Neural progenitor cell (in vitro differentiated cells): ENCODE measurements around the gene LEMD2.

Experiments
- EZH2 ChIP-seq: fragments of 200-600 bp; sonication (generic); IDR thresholded peaks from 2 replicates; pipeline ENCODE4 v1.6.1; 2017; ENCODE audit warnings: antibody characterized with exemption, mild to moderate bottlenecking, moderate library complexity
- TF ChIP-seq, protein P1 (sequence below): fragments of 200-600 bp; sonication (generic); IDR thresholded peaks from 2 replicates; pipeline ENCODE4 v1.5.1; 2017; ENCODE audit warnings: antibody characterized with exemption, mild to moderate bottlenecking

- TF ChIP-seq, protein P1, sequence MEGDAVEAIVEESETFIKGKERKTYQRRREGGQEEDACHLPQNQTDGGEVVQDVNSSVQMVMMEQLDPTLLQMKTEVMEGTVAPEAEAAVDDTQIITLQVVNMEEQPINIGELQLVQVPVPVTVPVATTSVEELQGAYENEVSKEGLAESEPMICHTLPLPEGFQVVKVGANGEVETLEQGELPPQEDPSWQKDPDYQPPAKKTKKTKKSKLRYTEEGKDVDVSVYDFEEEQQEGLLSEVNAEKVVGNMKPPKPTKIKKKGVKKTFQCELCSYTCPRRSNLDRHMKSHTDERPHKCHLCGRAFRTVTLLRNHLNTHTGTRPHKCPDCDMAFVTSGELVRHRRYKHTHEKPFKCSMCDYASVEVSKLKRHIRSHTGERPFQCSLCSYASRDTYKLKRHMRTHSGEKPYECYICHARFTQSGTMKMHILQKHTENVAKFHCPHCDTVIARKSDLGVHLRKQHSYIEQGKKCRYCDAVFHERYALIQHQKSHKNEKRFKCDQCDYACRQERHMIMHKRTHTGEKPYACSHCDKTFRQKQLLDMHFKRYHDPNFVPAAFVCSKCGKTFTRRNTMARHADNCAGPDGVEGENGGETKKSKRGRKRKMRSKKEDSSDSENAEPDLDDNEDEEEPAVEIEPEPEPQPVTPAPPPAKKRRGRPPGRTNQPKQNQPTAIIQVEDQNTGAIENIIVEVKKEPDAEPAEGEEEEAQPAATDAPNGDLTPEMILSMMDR: no peak
- TF ChIP-seq EZH2: no peak
These were observed 11.2 kb downstream of the LEMD2 start for GRCh38 chr6:33777398-33778388.
